Mammary epithelial cell (primary cell): ENCODE measurements around the gene WDR54.

Source experiments
- EZH2 ChIP-seq: IDR thresholded peaks from 2 replicates; pipeline ENCODE4 v1.6.1; 2012; ENCODE audit warnings: low read length, inconsistent platforms, borderline replicate concordance
- TF ChIP-seq, protein P1 (sequence below), 2 donors: IDR thresholded peaks in 1 of 2; conservative IDR thresholded peaks in 1 of 2; 2 replicates each; pipeline ENCODE4 v1.5.1; 2011 to 2012; ENCODE audit warnings: inconsistent platforms in 2 of 2, low read length in 2 of 2, mild to moderate bottlenecking in 2 of 2, control low read depth in 1 of 2, low read depth in 1 of 2; ENCODE audit not compliant: insufficient read depth in 1 of 2; ENCODE audit errors: extremely low read depth in 1 of 2

GRCh38 chr2:74438248-74438647 lies 16.7 kb downstream of the WDR54 start:
- TF ChIP-seq, protein P1, sequence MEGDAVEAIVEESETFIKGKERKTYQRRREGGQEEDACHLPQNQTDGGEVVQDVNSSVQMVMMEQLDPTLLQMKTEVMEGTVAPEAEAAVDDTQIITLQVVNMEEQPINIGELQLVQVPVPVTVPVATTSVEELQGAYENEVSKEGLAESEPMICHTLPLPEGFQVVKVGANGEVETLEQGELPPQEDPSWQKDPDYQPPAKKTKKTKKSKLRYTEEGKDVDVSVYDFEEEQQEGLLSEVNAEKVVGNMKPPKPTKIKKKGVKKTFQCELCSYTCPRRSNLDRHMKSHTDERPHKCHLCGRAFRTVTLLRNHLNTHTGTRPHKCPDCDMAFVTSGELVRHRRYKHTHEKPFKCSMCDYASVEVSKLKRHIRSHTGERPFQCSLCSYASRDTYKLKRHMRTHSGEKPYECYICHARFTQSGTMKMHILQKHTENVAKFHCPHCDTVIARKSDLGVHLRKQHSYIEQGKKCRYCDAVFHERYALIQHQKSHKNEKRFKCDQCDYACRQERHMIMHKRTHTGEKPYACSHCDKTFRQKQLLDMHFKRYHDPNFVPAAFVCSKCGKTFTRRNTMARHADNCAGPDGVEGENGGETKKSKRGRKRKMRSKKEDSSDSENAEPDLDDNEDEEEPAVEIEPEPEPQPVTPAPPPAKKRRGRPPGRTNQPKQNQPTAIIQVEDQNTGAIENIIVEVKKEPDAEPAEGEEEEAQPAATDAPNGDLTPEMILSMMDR (conservative IDR thresholded peaks at IDR 0.05 in 1 of 2, IDR thresholded peaks at IDR 0.05 in 1 of 2; ENCODE audit: extremely low read depth in 1 of 2, insufficient read depth in 1 of 2, low read depth in 1 of 2, low read length in 2 of 2) = no peak
- TF ChIP-seq EZH2 = no peak
